GM21717 (cell line): ENCODE data around the gene CACNA1D.

Experiments
- ATAC-seq: cut with Tn5 transposase; IDR thresholded peaks from one replicate; pipeline ENCODE4 v1.9.1; 2021; ENCODE audit warnings: mild to moderate bottlenecking, moderate library complexity; ENCODE audit not compliant: unreplicated experiment

The CACNA1D gene

GRCh38 chr3:53677413-53677812, 183.0 kb downstream of the CACNA1D start:
- no peak for ATAC-seq

DNA sequence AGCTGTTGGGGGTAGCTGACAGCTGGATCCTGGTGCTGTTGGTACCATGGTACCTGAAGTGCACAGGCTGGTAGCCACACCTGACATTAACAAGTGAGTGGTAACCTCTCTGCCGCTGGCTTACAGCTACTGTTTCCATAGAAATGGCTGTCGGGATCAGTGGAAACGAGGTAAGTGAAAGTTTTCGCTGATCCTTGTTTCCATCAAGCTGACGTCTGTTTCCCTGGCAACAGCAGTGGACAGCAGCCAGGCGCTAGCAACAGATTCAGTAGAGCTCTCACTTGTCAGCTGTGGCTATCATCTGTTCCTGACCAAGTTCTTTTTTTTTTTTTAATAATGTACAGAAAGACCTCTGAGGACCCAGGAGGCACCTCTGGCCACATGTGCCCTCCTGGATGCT, 185.6 kb downstream of the CACNA1D start:
- ATAC-seq = no peak

DNA sequence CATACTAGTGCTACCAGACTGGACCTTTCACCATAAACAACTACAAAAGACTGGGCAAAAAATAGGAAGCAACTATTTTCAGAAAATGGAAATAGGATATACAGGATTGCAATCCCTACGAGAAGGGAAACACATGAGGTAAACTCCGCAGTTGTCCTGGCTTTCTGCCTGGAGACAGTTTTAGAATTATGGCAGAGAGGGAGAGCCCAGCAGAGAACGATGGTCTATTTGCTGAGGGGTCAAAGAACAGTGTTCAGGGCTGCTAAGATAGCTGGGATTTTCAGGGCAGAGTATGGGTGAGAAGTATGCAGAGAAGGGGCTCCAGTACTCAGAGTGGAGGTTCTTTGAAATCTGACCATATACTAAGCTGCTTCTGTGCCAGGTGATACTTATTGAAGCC, 188.4 kb downstream of the CACNA1D start:
- no peak for ATAC-seq

DNA sequence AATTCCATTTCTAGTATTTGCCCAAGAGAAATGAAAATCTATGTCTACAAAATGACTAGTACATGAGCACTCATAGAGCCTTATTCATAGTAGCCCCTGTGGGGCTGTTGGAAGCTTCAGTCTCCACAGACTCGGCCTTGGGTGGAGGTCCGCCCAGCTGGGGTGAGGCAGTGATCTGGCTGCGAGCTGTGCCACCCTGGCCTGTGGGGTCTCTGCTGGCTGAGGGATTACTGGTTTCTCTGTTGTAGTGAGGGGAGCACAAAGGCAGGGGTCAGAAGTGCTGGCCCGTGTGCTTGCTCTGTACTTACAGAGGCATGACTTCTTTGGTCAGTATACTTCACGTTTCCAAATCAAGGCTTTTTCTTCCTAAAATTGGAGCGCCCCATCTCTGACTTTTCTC, 193.7 kb downstream of the CACNA1D start:
- ATAC-seq = no peak

DNA sequence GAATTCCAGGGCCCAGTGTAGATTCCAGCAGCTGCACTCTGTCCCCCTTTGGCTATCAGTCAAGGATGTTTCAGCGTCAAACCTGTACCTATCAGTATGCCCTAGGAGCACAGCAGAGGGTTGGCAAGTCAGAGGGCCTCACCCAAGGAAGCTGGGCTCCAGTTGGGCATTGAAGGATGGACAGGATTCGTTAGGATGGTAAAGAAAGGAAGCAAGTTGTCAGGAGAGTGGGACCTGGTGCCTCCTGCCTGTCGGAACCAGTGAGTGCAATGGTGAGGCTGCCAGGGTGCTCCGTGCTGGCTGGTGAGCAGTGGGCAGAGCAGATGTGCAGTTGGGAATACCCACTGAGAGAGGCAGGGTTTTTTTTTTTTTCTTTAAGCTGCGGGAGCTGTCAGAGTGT, 194.6 kb downstream of the CACNA1D start:
- ATAC-seq = no peak

GRCh38 chr3:53689681-53690080, 195.3 kb downstream of the CACNA1D start:
- ATAC-seq = no peak

DNA sequence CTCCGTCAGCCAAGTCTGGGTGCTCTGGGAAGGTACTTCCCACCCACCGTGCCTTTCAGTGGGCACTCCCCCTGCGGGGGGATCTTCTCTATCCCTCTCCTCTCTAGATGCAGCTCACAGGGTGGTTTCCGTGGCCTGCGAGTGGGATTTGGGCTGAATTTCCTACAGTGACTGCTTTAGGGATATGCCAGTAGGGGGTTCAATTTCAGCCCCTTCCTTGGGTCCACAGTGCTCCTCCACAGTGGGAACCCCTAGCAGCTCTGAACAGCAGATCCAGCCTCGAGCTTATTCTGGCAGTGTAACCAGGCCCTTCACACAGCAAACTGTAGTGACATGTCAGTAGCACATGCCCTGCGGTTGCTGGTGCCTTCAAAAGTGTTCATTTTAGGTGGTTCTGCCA, 196.1 kb downstream of the CACNA1D start:
- ATAC-seq = no peak

- no peak for ATAC-seq
Measured at GRCh38 chr3:53691349-53691748, 196.9 kb downstream of the CACNA1D start.

GRCh38 chr3:53691885-53692284, 197.5 kb downstream of the CACNA1D start:
- ATAC-seq = no peak

GRCh38 chr3:53693451-53693850, 199.0 kb downstream of the CACNA1D start:
- no peak for ATAC-seq

DNA sequence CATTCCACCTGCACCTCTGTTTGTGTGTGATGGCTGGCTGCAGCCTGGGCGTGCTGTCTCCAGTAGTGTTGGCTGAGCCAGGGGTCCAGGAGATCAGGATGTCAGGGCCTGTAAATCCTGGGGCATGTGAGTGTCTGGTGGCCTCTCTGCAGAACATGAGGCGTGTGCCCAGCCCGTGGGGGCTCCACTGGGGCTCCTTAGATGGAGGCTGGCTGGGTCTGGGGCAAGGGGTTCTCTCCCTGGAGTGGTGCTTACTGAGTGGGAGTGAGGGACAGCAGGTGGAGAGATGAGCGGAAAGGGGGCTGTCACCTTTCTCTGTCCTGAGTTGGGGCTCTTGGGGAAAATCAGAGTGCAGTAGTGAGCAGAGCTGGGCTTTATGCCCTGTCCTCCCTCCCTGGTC, 199.6 kb downstream of the CACNA1D start:
- ATAC-seq = no peak

- no peak for ATAC-seq
Measured at GRCh38 chr3:53694666-53695323, 200.4 kb downstream of the CACNA1D start.

- no peak for ATAC-seq
Measured at GRCh38 chr3:53695324-53695690, 200.9 kb downstream of the CACNA1D start.

- ATAC-seq = no peak
Measured at GRCh38 chr3:53696401-53697172, 202.2 kb downstream of the CACNA1D start.

DNA sequence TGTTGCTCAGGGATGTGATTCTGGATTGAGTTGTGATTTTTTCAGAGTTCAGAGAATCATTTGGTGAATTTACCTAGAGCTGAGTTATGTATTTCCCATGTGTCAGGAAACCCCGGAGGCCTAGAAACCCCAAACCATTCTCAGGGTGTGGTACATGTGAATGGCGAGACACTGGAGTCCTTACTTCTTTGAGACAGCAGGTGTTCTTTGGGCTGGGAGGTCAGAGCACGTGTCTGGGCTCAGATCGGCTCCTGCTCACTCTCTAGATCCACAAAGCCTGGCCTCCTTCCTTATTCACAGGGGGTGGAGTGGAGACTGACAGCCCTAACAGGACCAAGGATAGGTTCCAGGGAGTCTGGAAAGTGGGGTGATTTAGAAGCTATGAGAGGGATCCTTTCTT, 206.0 kb downstream of the CACNA1D start:
- no peak for ATAC-seq

DNA sequence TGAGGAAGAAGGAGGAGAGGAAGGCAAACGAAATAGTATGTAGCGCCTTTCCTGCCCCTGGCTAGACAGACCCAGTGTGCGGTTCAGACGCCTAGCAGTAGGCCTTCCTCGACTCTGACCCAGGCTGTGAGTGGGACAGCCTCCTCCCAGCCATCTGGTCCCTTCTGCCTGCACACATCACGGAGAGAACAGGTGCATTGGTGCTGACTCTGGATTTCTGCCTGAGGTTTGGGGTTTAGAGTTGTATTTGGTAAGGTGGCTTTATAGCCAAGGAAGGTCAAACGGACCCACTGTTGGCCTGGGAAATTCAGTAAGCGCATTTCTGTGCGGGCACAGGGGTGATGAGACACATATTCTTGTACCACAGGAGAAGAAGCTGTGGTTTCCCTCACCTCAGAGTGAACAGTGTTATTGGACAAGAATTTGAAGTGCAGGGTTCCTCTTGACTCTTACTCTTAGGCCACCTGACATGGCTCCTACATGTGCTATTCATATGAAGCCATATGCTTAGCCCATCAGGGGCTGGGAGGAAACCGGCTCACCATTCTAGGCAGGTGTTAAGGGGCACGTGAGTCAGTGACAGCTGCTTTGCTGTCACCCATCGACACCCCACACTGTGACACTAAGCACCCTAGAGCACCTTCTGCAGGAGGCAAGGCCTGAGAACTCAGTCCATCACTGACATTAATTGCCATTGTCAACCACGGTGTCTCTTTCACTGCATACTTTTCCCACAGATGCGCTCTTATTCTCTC, 208.5 kb downstream of the CACNA1D start:
- no peak for ATAC-seq

DNA sequence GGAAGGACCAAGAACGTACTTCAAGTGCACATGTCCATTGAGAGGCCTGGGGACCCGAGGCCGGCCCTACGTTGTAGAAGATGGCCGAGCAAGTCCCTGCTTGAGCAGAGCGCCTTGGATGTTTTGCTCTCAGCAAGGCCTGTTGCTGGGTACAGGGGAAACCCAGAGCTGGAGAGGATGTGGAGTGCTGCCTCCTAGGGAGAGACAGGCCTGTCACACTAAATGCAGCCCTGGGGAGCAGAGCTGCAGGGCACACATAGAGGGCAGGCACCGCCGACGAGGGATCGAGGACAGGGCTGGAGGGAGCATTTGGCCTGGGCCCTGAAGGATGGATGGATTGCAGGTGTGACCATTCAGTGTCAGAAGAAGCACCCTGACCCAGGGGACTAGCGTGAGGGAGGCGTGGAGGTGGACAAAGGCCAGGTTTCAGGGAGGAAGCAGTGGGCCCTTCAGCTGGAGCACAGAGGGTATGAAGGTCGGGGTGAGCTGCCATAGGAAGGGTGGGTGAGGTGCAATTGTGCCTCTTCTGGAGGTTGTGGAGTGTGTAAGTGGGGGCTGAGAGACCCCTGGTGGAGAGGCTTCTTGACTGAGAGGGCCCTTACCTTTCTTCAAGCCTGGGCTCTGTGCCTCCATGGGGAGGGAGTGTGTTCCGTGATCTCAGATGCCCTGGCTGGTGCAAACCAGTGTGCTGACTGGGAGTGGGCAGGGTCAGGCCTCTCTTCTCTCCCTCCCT, 209.4 kb downstream of the CACNA1D start:
- no peak for ATAC-seq

DNA sequence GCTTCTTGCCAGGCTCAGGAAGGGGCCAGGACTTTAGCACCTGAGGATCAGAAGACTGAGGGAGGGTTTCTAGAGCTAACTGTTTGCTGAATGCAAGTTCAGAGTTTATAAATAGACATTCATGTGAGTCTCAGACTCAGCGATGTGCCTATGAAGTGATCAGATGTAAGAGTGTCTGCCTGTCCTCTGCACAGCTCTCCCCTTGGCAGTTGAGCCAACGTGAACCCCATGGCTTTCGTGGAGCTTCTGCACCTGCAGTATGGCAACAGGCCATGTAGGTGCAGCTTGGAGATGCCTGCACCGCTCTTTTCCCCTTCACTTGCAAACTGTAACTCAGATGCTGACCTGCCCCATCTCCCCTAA, 209.9 kb downstream of the CACNA1D start:
- no peak for ATAC-seq

DNA sequence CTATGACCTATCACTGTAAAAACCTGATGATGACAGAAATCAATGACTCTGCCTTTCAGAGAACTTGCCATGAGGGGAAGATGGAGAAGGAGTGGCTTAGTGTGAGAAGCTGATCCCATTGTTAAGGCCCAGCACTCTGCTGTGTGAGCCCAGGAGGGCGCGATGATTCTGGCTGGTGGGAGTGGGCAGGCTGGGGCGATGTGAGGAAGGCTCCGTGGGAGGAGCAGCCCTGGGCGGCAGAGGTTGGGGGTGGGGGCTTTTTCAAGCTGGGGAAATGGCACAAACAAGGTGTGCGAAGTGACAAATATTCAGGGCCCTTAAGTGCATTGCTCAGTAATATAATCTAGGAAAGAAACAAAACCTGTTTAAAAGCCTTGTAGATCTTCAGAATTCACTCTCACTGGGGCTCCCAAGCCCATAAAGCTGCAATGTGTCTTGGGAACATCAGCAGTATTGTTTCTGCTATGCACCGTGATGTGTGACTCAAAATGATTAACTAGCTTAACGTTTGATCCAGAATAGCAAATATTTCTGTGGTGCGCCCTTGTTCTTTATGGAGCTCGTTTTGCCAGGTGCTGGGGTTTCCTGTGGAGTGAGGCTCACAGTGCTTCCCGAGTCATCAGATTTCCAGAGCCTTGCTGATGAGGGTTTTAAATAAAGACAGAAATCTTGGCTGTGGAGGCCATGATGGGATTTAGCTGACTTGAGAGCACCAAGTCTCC, 210.8 kb downstream of the CACNA1D start:
- no peak for ATAC-seq

- no peak for ATAC-seq
Measured at GRCh38 chr3:53705774-53706173, 211.4 kb downstream of the CACNA1D start.

DNA sequence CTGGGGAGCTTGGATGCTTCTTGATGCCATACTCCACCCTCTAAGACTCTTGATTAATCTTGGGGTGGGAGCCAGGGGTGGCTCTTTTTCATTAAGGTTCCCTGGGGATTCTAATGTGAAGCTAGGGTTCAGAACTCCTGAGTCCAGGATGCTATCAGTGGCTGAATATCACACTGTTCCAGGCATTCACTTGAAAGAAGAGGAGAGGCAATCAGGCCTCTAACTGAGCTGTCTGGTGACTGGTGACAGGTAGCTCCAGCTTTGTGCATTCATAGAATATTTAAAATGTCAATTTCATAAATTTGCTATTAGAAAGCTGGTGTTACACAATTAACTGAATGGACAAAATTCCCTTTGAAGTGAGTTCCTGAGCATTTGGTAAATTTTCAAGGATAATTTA, 212.8 kb downstream of the CACNA1D start:
- ATAC-seq = no peak
